ENCODE data around the gene CCHCR1. TPM values are rescaled to one million over a fixed set of nuclear protein-coding genes. Genes with fewer than 3 reads are reported as not detected.

Gene CCHCR1
- total RNA-seq, 1 donor from 2014 or later, result 14.5 TPM

- Histone ChIP-seq H3K27me3 (ENCODE audit: control insufficient read depth, insufficient read depth, low read length) (no peaks in the 10 kb centered on the region), H3K4me3 (ENCODE audit: low read depth, low read length) (no peak overlapping the region), H3K36me3 (ENCODE audit: control insufficient read depth, insufficient read depth, low read length) (peaks cover 1% of the 10 kb centered on the region)
- DNase-seq (ENCODE audit: low read depth) (peak; percentile 66), FAIRE-seq (no peak)
- TF ChIP-seq, protein P1, sequence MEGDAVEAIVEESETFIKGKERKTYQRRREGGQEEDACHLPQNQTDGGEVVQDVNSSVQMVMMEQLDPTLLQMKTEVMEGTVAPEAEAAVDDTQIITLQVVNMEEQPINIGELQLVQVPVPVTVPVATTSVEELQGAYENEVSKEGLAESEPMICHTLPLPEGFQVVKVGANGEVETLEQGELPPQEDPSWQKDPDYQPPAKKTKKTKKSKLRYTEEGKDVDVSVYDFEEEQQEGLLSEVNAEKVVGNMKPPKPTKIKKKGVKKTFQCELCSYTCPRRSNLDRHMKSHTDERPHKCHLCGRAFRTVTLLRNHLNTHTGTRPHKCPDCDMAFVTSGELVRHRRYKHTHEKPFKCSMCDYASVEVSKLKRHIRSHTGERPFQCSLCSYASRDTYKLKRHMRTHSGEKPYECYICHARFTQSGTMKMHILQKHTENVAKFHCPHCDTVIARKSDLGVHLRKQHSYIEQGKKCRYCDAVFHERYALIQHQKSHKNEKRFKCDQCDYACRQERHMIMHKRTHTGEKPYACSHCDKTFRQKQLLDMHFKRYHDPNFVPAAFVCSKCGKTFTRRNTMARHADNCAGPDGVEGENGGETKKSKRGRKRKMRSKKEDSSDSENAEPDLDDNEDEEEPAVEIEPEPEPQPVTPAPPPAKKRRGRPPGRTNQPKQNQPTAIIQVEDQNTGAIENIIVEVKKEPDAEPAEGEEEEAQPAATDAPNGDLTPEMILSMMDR (IDR thresholded peaks at IDR 0.05; ENCODE audit: insufficient read depth, low read length, severe bottlenecking), result no peak
Observed at GRCh38 chr6:31163922-31164321, 6.3 kb upstream of the CCHCR1 start.

GRCh38 chr6:31162463-31163165, 5.0 kb upstream of the CCHCR1 start:
- DNase-seq (ENCODE audit: low read depth) (no peak), FAIRE-seq (no peak)
- TF ChIP-seq, protein P1 (IDR thresholded peaks at IDR 0.05; ENCODE audit: insufficient read depth, low read length, severe bottlenecking), result no peak
- H3K36me3 ChIP-seq (ENCODE audit: control insufficient read depth, insufficient read depth, low read length), result peaks cover 1% of the 10 kb centered on the region
- H3K4me3 ChIP-seq (ENCODE audit: low read depth, low read length), result no peak overlapping the region
- H3K27me3 ChIP-seq (ENCODE audit: control insufficient read depth, insufficient read depth, low read length), result no peaks in the 10 kb centered on the region

DNA sequence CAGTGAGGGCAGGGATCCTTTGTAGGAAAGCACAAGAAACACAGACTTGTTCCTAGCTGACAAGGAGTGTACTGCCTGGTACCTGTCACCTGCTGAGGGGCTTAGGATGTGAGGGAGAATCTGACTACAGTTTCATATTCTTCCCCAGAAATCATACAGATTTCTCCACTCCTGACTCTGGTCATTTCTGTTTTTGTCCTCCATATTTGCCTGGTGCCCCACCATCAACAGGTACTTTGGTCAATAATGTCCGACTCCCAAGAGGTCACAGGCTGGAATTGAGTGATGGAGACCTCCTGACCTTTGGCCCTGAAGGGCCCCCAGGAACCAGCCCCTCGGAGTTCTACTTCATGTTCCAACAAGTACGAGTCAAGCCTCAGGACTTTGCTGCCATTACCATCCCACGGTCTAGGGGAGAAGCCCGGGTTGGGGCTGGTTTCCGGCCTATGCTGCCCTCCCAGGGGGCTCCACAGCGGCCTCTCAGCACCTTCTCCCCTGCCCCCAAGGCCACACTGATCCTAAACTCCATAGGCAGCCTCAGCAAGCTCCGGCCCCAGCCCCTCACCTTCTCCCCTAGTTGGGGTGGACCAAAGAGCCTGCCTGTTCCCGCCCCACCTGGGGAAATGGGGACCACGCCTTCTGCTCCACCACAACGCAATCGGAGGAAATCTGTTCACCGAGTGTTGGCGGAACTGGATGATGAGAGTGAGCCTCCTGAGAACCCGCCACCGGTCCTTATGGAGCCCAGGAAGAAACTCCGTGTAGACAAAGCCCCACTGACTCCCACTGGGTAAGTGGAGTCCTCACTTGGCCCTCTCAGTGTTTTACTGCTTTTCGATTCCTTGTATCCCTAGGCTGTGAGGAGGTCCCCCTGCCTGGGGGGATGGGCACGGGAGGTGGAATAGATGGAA, 3.9 kb upstream of the CCHCR1 start:
- Histone ChIP-seq H3K36me3 (ENCODE audit: control insufficient read depth, insufficient read depth, low read length) (peaks cover 1% of the 10 kb centered on the region), H3K27me3 (ENCODE audit: control insufficient read depth, insufficient read depth, low read length) (no peaks in the 10 kb centered on the region), H3K4me3 (ENCODE audit: low read depth, low read length) (no peak overlapping the region)
- no peak for FAIRE-seq
- DNase-seq (ENCODE audit: low read depth), result no peak
- TF ChIP-seq, protein P1 (IDR thresholded peaks at IDR 0.05; ENCODE audit: insufficient read depth, low read length, severe bottlenecking), result no peak

- peak; percentile 59 for DNase-seq (ENCODE audit: low read depth)
- H3K36me3 ChIP-seq (ENCODE audit: control insufficient read depth, insufficient read depth, low read length), result peaks cover 2% of the 10 kb centered on the region
- no peak for FAIRE-seq
- H3K4me3 ChIP-seq (ENCODE audit: low read depth, low read length), result peak overlapping the region; percentile 75
- no peaks in the 10 kb centered on the region for H3K27me3 ChIP-seq (ENCODE audit: control insufficient read depth, insufficient read depth, low read length)
- TF ChIP-seq, protein P1 (IDR thresholded peaks at IDR 0.05; ENCODE audit: insufficient read depth, low read length, severe bottlenecking), result peak; percentile 5
Observed at GRCh38 chr6:31158863-31159855, 1.6 kb upstream of the CCHCR1 start.

DNA sequence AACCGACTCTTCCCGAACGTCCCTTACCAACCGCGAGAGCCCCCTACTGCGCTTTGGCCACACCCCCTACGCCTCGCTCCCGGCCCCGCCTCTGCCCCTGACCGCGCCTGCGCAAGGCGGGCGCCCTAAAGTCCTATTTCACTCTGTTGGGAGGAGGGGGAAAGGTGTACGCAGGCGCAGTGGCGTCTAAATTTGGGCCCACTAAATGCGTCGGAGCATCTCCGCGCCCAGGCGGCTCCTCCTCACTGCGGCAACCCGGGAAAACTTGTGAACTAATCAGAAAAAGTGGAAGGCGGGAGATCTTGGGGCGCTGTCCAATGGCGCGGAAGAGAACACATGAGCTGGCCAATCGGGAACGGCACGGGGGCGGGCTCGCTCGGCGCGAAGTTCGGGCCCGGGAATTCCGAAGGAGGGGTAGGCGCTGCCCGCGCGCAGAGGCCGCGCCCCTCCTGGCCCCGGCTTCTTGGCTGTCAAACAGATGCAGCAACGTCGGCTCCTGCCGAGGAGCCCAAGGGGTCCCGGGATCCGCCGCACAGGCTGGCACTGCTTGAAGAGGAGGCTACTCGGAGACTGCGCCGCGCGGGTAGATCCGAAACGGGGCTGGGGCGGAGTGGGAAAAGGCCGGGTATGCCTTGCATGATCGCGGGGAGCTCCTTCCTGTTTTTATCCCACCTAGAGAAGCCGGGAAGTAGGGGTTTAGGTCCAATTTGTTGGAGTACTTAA, 699 bp upstream of the CCHCR1 start, which contains the start of gene TCF19:
Gene TCF19, plus strand, starts transcription at position 450 of the 723 bp plus-strand sequence. CDS start 881 bp downstream, outside the sequence.
- Histone ChIP-seq H3K36me3 (ENCODE audit: control insufficient read depth, insufficient read depth, low read length) (peaks cover 2% of the 10 kb centered on the region), H3K27me3 (ENCODE audit: control insufficient read depth, insufficient read depth, low read length) (no peaks in the 10 kb centered on the region), H3K4me3 (ENCODE audit: low read depth, low read length) (peak within 1 kb of the TSS; percentile 75)
- no peak for FAIRE-seq
- TF ChIP-seq, protein P1 (IDR thresholded peaks at IDR 0.05; ENCODE audit: insufficient read depth, low read length, severe bottlenecking), result no peak
- DNase-seq (ENCODE audit: low read depth), result peak; percentile 97

Measured in bronchial epithelial cell (primary cell).